Measurements from ENCODE around the gene ACACA.

Gene ACACA

GRCh38 chr17:37123941-37124820 lies 282.5 kb downstream of the ACACA start:
- peak in 1 of 2 donors; percentile 33 for DNase-seq

GRCh38 chr17:37123386-37123785 lies 283.2 kb downstream of the ACACA start:
- no peak for DNase-seq

- DNase-seq = no peak
Measured at GRCh38 chr17:37121616-37122015, 285.0 kb downstream of the ACACA start.

GRCh38 chr17:37118366-37119137 lies 288.1 kb downstream of the ACACA start:
- DNase-seq = no peak

- no peak for DNase-seq
Measured at GRCh38 chr17:37117373-37118142, 289.1 kb downstream of the ACACA start.

GRCh38 chr17:37116671-37117185 lies 289.9 kb downstream of the ACACA start:
- DNase-seq = no peak

- no peak for DNase-seq
Measured at GRCh38 chr17:37111329-37111728, 295.3 kb downstream of the ACACA start.

GRCh38 chr17:37110746-37111145 lies 295.9 kb downstream of the ACACA start:
- DNase-seq = no peak

- no peak for DNase-seq
Measured at GRCh38 chr17:37109731-37110710, 296.6 kb downstream of the ACACA start.

- no peak for DNase-seq
Measured at GRCh38 chr17:37109106-37109505, 297.5 kb downstream of the ACACA start.

GRCh38 chr17:37107406-37108083 lies 299.1 kb downstream of the ACACA start:
- no peak for DNase-seq

- no peak for DNase-seq
Measured at GRCh38 chr17:37106049-37106448, 300.6 kb downstream of the ACACA start.

GRCh38 chr17:37103231-37103630 lies 303.4 kb downstream of the ACACA start:
- no peak for DNase-seq

- DNase-seq = no peak
Measured at GRCh38 chr17:37101306-37101705, 305.3 kb downstream of the ACACA start.

- DNase-seq = no peak
Measured at GRCh38 chr17:37100231-37100630, 306.4 kb downstream of the ACACA start.

- DNase-seq = no peak
Measured at GRCh38 chr17:37098910-37099664, 307.5 kb downstream of the ACACA start.

- DNase-seq = no peak
Measured at GRCh38 chr17:37098152-37098551, 308.5 kb downstream of the ACACA start.

GRCh38 chr17:37097154-37097553 lies 309.5 kb downstream of the ACACA start:
- no peak for DNase-seq

- DNase-seq = no peak
Measured at GRCh38 chr17:37096071-37096470, 310.6 kb downstream of the ACACA start.

- DNase-seq = no peak
Measured at GRCh38 chr17:37094391-37094790, 312.2 kb downstream of the ACACA start.
